HEK293 (cell line): ENCODE results near the gene CD33.

Experiments
- CTCF ChIA-PET: fragments of 350-600 bp; formaldehyde crosslinking; extraction: SDS; loops from one replicate; lab custom pipeline; 2021; ENCODE audit warnings: antibody characterized with exemption; lab: Yijun Ruan, JAX
- POLR2A ChIA-PET: fragments of 300-600 bp; formaldehyde crosslinking; extraction: SDS; loops from one replicate; lab custom pipeline; 2020; ENCODE audit warnings: antibody characterized with exemption, inconsistent platforms; lab: Yijun Ruan, JAX
- H3K27ac ChIP-seq: fragments of 200-500 bp; sonication (Bioruptor generic); 2 replicates; pipeline ENCODE4 v1.5.1; 2014; ENCODE audit warnings: low read depth, low read length, control low read depth, inconsistent platforms; ENCODE audit errors: extremely low read depth
- H3K36me3 ChIP-seq, 2 experiments: fragments of 200-500 bp in 1 of 2; sonication (Bioruptor generic) in 1 of 2; 1 replicate in 1 of 2; 2 replicates in 1 of 2; pipeline ENCODE4 v1.5.1; 2014 to 2017; ENCODE audit warnings: inconsistent platforms in 2 of 2, low read length in 2 of 2; ENCODE audit not compliant: control insufficient read depth in 2 of 2, insufficient read depth in 1 of 2
- H3K4me1 ChIP-seq: fragments of 200-500 bp; sonication (Bioruptor generic); 2 replicates; pipeline ENCODE4 v1.5.1; 2014; ENCODE audit warnings: mild to moderate bottlenecking, low read length, inconsistent platforms; ENCODE audit not compliant: control insufficient read depth, insufficient read depth
- H3K4me3 ChIP-seq: 2 replicates; pipeline ENCODE4 v1.5.1; 2011; ENCODE audit warnings: low read depth, mild to moderate bottlenecking, control low read depth, low read length, moderate library complexity
- H3K9me3 ChIP-seq: fragments of 200-500 bp; sonication (Bioruptor generic); 2 replicates; pipeline ENCODE4 v1.5.1; 2014; ENCODE audit warnings: low read depth, low read length, inconsistent platforms; ENCODE audit not compliant: control insufficient read depth, insufficient read depth
- KLF17 ChIP-seq: fragments of 450-650 bp; formaldehyde crosslinking; IDR thresholded peaks from 2 replicates; pipeline ENCODE4 v1.5.1; 2016; ENCODE audit warnings: missing biosample characterization, missing genetic modification characterization
- PBX3 ChIP-seq: sonication (generic); formaldehyde crosslinking; IDR thresholded peaks from 2 replicates; pipeline ENCODE4 v1.8.1; 2022; ENCODE audit warnings: mild to moderate bottlenecking, moderate library complexity, missing genetic modification reagents
- PRDM10 ChIP-seq: fragments of 450-650 bp; formaldehyde crosslinking; IDR thresholded peaks from 2 replicates; pipeline ENCODE4 v1.5.1; 2016; ENCODE audit warnings: missing biosample characterization, missing genetic modification characterization
- PRDM6 ChIP-seq: fragments of 450-650 bp; formaldehyde crosslinking; IDR thresholded peaks from 2 replicates; pipeline ENCODE4 v1.5.1; 2017; ENCODE audit warnings: missing biosample characterization, missing genetic modification characterization
- SP3 ChIP-seq: fragments of 450-650 bp; formaldehyde crosslinking; IDR thresholded peaks from 2 replicates; pipeline ENCODE4 v1.5.1; 2016; ENCODE audit warnings: missing biosample characterization, missing genetic modification characterization
- ZNF148 ChIP-seq: fragments of 450-650 bp; formaldehyde crosslinking; IDR thresholded peaks from 2 replicates; pipeline ENCODE4 v1.5.0; 2017; ENCODE audit warnings: missing biosample characterization, missing genetic modification characterization, borderline replicate concordance
- ZNF175 ChIP-seq: fragments of 450-650 bp; formaldehyde crosslinking; IDR thresholded peaks from 2 replicates; pipeline ENCODE4 v1.5.1; 2016; ENCODE audit warnings: missing biosample characterization, missing genetic modification characterization
- ZNF324 ChIP-seq: fragments of 450-650 bp; formaldehyde crosslinking; IDR thresholded peaks from 2 replicates; pipeline ENCODE4 v1.5.1; 2016; ENCODE audit warnings: missing biosample characterization, missing genetic modification characterization
- ZNF398 ChIP-seq: fragments of 450-650 bp; formaldehyde crosslinking; IDR thresholded peaks from 2 replicates; pipeline ENCODE4 v1.5.1; 2017; ENCODE audit warnings: missing biosample characterization, missing genetic modification characterization
- ZNF544 ChIP-seq: fragments of 450-650 bp; formaldehyde crosslinking; IDR thresholded peaks from 2 replicates; pipeline ENCODE4 v1.5.0; 2017; ENCODE audit warnings: missing biosample characterization, missing genetic modification characterization

The CD33 gene

GRCh38 chr19:51257471-51257870 lies 32.6 kb downstream of the CD33 start:
- H3K4me1 ChIP-seq = no peaks in the 10 kb centered on the region
- no peak for TF ChIP-seq ZNF148 (tag by site-specific recombination)
- no peak for TF ChIP-seq PRDM10
- no peak for TF ChIP-seq ZNF398 (tag by site-specific recombination)
- no peak for TF ChIP-seq PRDM6 (tag by site-specific recombination)
- TF ChIP-seq SP3 (tag by site-specific recombination) = no peak
- no peak for TF ChIP-seq ZNF324 (tag by site-specific recombination)
- TF ChIP-seq KLF17 (tag by site-specific recombination) = no peak
- no peak for TF ChIP-seq ZNF544 (tag by site-specific recombination)
- no peak for TF ChIP-seq PBX3 (CRISPR knock-in tag)
- TF ChIP-seq ZNF175 (tag by site-specific recombination) = no peak
- TF ChIP-seq, all 188 proteins: peak for 0
- ChIA-PET CTCF (interaction anchor here (0.7 to 2.5 kb wide), 5 partner anchors 9 to 383 kb away, joined by 3 to 22 read pairs (median 3); no protein-coding TSS in a partner anchor), POLR2A (no interaction called here)
- H3K4me3 ChIP-seq = no peak overlapping the region
- no peaks in the 10 kb centered on the region for H3K9me3 ChIP-seq
- H3K27ac ChIP-seq = no peak overlapping the region
- H3K36me3 ChIP-seq = no peaks in the 10 kb centered on the region
